DOHH2 (cell line): Measurements from ENCODE around the gene RBM22.

Source experiments
- H3F3A ChIP-seq: fragments of 200-600 bp; sonication (generic), shearing (Covaris generic); 2 replicates; pipeline ENCODE4 v1.6.0; 2016; ENCODE audit warnings: antibody characterized with exemption, mild to moderate bottlenecking; ENCODE audit not compliant: control insufficient read depth, insufficient read depth
- H3K27ac ChIP-seq: fragments of 200-600 bp; sonication (generic); 2 replicates; pipeline ENCODE4 v1.5.1; 2014; ENCODE audit warnings: low read depth, mild to moderate bottlenecking, low read length, moderate library complexity
- H3K27me3 ChIP-seq: fragments of 200-600 bp; sonication (generic); 2 replicates; pipeline ENCODE4 v1.6.1; 2014; ENCODE audit warnings: mild to moderate bottlenecking, low read length, mixed read lengths; ENCODE audit not compliant: control insufficient read depth
- H3K36me3 ChIP-seq: fragments of 200-600 bp; sonication (generic); 2 replicates; pipeline ENCODE4 v1.6.1; 2014; ENCODE audit warnings: mild to moderate bottlenecking, low read length, moderate library complexity, mixed read lengths; ENCODE audit not compliant: control insufficient read depth
- H3K4me1 ChIP-seq: fragments of 200-600 bp; sonication (generic); 2 replicates; pipeline ENCODE4 v1.6.1; 2014; ENCODE audit warnings: mild to moderate bottlenecking, low read length, mixed read lengths; ENCODE audit not compliant: control insufficient read depth
- H3K4me2 ChIP-seq: fragments of 200-600 bp; sonication (generic); 2 replicates; pipeline ENCODE4 v1.6.0; 2014; ENCODE audit warnings: mild to moderate bottlenecking, low read length, moderate library complexity
- H3K4me3 ChIP-seq: fragments of 200-600 bp; sonication (generic); 2 replicates; pipeline ENCODE4 v1.5.1; 2014; ENCODE audit warnings: mild to moderate bottlenecking, low read length, mixed read lengths
- H3K79me2 ChIP-seq: fragments of 200-600 bp; sonication (generic); 2 replicates; pipeline ENCODE4 v1.6.1; 2014; ENCODE audit warnings: mild to moderate bottlenecking, low read length, mixed read lengths; ENCODE audit not compliant: control insufficient read depth
- H3K9me2 ChIP-seq: fragments of 200-600 bp; sonication (generic); replicated peaks from 2 replicates; pipeline ENCODE4 v1.6.1; 2014; ENCODE audit warnings: mild to moderate bottlenecking, low read length, mixed read lengths; ENCODE audit not compliant: control insufficient read depth
- H3K9me3 ChIP-seq: fragments of 200-600 bp; sonication (generic); 2 replicates; pipeline ENCODE4 v1.6.1; 2014; ENCODE audit warnings: antibody characterized with exemption, low read length, mixed read lengths; ENCODE audit not compliant: control insufficient read depth, insufficient read depth
- H4K20me1 ChIP-seq: fragments of 200-600 bp; sonication (generic); 2 replicates; pipeline ENCODE4 v1.6.0; 2014; ENCODE audit warnings: low read depth, mild to moderate bottlenecking, antibody characterized with exemption, low read length, moderate library complexity; ENCODE audit not compliant: control insufficient read depth, insufficient read depth
- EZH2phosphoT487 ChIP-seq: fragments of 200-600 bp; sonication (generic); IDR thresholded peaks from 2 replicates; pipeline ENCODE4 v1.6.1; 2017; ENCODE audit warnings: borderline replicate concordance, mild to moderate bottlenecking, antibody characterized with exemption, low read length, moderate library complexity, mixed read lengths
- TF ChIP-seq, protein P1 (sequence below): fragments of 200-600 bp; sonication (generic); IDR thresholded peaks from one replicate; pipeline ENCODE4 v1.5.1; 2014; ENCODE audit warnings: antibody characterized with exemption, mild to moderate bottlenecking, low read depth, low read length; ENCODE audit not compliant: poor library complexity, severe bottlenecking

The RBM22 gene

DNA sequence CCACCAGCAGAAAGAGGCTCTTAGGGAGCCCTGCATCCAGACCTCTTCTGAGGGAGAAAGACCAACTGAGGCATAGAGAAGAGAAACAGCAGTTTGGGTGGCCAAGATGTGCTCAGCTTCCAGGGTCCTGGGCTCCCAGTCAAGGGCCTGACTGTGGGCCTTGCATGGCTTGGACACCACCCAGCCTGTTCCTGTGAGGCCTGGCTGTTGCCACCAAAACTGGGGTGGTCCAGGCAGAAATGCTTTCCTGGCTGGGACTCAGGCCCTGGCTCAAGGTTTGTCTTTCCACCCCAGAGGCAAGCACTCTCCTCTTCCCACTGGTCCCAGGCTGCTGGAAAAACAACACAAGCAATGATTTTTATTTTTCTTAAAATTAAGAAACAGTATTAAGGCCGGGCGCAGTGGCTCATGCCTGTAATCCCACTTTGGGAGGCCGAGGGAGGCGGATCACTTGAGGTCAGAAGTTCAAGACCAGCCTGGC, 26.5 kb downstream of the RBM22 start:
- Histone ChIP-seq H3K79me2 (no peaks in the 10 kb centered on the region), H3K4me3 (no peak overlapping the region), H4K20me1 (no peaks in the 10 kb centered on the region), H3K27ac (no peak overlapping the region), H3K9me3 (no peaks in the 10 kb centered on the region), H3F3A (no peaks in the 10 kb centered on the region), H3K9me2 (no peaks in the 10 kb centered on the region), H3K36me3 (no peaks in the 10 kb centered on the region), H3K4me2 (no peak overlapping the region), H3K4me1 (no peaks in the 10 kb centered on the region), H3K27me3 (peaks cover 30% of the 10 kb centered on the region)
- TF ChIP-seq, protein P1, sequence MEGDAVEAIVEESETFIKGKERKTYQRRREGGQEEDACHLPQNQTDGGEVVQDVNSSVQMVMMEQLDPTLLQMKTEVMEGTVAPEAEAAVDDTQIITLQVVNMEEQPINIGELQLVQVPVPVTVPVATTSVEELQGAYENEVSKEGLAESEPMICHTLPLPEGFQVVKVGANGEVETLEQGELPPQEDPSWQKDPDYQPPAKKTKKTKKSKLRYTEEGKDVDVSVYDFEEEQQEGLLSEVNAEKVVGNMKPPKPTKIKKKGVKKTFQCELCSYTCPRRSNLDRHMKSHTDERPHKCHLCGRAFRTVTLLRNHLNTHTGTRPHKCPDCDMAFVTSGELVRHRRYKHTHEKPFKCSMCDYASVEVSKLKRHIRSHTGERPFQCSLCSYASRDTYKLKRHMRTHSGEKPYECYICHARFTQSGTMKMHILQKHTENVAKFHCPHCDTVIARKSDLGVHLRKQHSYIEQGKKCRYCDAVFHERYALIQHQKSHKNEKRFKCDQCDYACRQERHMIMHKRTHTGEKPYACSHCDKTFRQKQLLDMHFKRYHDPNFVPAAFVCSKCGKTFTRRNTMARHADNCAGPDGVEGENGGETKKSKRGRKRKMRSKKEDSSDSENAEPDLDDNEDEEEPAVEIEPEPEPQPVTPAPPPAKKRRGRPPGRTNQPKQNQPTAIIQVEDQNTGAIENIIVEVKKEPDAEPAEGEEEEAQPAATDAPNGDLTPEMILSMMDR: no peak
- no peak for TF ChIP-seq EZH2phosphoT487

DNA sequence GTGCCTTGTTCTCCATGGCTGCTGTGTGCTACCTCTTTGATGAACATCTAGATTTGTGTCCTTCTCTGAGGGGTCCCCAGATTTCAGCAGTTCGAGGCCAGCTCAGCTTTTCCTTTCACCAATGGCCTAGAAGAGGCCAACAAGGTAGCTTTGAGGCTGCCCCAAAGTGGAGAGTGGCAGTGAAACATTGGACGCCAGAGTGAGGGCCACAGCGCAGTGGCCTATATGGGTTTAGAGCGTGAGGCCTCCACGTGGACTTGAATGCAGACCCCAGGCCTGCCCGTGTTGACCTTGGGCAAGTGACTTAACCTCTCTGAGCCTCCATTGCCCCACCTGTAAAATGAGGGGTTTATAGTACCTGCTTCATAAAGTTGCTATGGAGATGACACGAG, 28.0 kb downstream of the RBM22 start:
- Histone ChIP-seq H3F3A (no peaks in the 10 kb centered on the region), H3K4me2 (no peak overlapping the region), H3K27ac (no peak overlapping the region), H3K4me3 (no peak overlapping the region), H3K27me3 (peaks cover 38% of the 10 kb centered on the region), H3K4me1 (no peaks in the 10 kb centered on the region), H3K36me3 (no peaks in the 10 kb centered on the region), H3K9me3 (no peaks in the 10 kb centered on the region), H3K9me2 (no peaks in the 10 kb centered on the region), H3K79me2 (no peaks in the 10 kb centered on the region), H4K20me1 (no peaks in the 10 kb centered on the region)
- no peak for TF ChIP-seq EZH2phosphoT487
- TF ChIP-seq, protein P1: no peak

DNA sequence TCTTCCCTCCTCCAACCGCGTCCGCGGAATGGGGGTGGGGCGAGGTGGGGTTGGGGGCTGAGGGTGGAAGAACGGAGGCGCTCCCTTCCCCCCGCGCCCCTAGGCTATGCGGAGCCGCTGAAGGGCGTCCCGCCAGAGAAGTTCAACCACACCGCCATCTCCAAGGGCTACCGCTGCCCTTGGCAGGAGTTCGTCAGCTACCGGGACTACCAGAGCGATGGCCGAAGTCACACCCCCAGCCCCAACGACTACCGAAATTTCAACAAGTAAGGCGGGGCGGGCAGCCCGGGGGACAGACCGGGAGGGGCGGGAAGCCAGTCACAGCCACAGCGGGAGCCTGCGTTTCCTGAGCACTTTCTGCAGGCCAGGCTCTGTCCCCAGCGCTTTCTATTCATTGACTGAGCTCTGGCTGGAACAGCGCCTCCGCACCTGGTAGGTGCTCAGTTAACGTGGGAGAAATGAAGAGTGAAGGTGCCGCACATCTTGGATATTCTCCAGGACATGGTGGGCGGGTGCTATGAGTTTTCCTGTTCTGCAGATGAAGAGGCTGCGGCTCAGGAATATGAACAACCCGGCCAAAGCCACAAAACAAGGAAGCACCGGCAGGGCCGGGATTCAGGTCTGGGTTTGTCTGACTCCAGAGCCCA, 28.5 kb downstream of the RBM22 start:
- no peak overlapping the region for H3K4me3 ChIP-seq
- peak; percentile 61; the same call in 1 of the 2 replicates for TF ChIP-seq EZH2phosphoT487
- TF ChIP-seq, protein P1: no peak
- H3K79me2 ChIP-seq: no peaks in the 10 kb centered on the region
- H3K9me3 ChIP-seq: no peaks in the 10 kb centered on the region
- no peaks in the 10 kb centered on the region for H3K9me2 ChIP-seq
- H3K27ac ChIP-seq: no peak overlapping the region
- no peaks in the 10 kb centered on the region for H3F3A ChIP-seq
- no peaks in the 10 kb centered on the region for H4K20me1 ChIP-seq
- H3K4me2 ChIP-seq: peak overlapping the region; percentile 16; the same call in 1 of the 2 replicates
- H3K4me1 ChIP-seq: no peaks in the 10 kb centered on the region
- H3K27me3 ChIP-seq: peaks cover 41% of the 10 kb centered on the region
- no peaks in the 10 kb centered on the region for H3K36me3 ChIP-seq
